Endothelial cell of umbilical vein (primary cell): Measurements from ENCODE around the gene SPINK4.

Source experiments
- POLR2A ChIP-seq: IDR thresholded peaks from 2 replicates; pipeline ENCODE4 v1.6.1; 2012; ENCODE audit warnings: low read depth, mild to moderate bottlenecking, control low read depth, low read length
- POLR2AphosphoS5 ChIP-seq: IDR thresholded peaks from 2 replicates; pipeline ENCODE4 v1.6.1; 2012; ENCODE audit warnings: low read depth, mild to moderate bottlenecking, control low read depth, low read length, moderate library complexity; ENCODE audit not compliant: insufficient read depth
- TF ChIP-seq, protein P1 (sequence below), 2 donors: IDR thresholded peaks; 1 replicate in 1 of 2; 2 replicates in 1 of 2; pipeline ENCODE4 v1.5.1; 2011; ENCODE audit warnings: low read length in 2 of 2, mild to moderate bottlenecking in 2 of 2, moderate library complexity in 2 of 2, control low read depth in 1 of 2, inconsistent platforms in 1 of 2, low read depth in 1 of 2; ENCODE audit not compliant: insufficient read depth in 1 of 2; ENCODE audit errors: extremely low read depth in 1 of 2

- TF ChIP-seq, protein P1, sequence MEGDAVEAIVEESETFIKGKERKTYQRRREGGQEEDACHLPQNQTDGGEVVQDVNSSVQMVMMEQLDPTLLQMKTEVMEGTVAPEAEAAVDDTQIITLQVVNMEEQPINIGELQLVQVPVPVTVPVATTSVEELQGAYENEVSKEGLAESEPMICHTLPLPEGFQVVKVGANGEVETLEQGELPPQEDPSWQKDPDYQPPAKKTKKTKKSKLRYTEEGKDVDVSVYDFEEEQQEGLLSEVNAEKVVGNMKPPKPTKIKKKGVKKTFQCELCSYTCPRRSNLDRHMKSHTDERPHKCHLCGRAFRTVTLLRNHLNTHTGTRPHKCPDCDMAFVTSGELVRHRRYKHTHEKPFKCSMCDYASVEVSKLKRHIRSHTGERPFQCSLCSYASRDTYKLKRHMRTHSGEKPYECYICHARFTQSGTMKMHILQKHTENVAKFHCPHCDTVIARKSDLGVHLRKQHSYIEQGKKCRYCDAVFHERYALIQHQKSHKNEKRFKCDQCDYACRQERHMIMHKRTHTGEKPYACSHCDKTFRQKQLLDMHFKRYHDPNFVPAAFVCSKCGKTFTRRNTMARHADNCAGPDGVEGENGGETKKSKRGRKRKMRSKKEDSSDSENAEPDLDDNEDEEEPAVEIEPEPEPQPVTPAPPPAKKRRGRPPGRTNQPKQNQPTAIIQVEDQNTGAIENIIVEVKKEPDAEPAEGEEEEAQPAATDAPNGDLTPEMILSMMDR (IDR thresholded peaks at IDR 0.05; ENCODE audit: extremely low read depth in 1 of 2, insufficient read depth in 1 of 2, low read depth in 1 of 2, low read length in 2 of 2) = no peak
- no peak for TF ChIP-seq POLR2AphosphoS5
- TF ChIP-seq POLR2A = no peak
These were observed 5.2 kb upstream of the SPINK4 start for GRCh38 chr9:33234511-33235467.
